DMS 273 (cell line): Measurements from ENCODE around the gene OSMR.

Experiments
- DNase-seq: peaks from one replicate; lab custom pipeline; 2025; ENCODE audit not compliant: unreplicated experiment; lab: John Stamatoyannopoulos, UW

Gene OSMR

DNA sequence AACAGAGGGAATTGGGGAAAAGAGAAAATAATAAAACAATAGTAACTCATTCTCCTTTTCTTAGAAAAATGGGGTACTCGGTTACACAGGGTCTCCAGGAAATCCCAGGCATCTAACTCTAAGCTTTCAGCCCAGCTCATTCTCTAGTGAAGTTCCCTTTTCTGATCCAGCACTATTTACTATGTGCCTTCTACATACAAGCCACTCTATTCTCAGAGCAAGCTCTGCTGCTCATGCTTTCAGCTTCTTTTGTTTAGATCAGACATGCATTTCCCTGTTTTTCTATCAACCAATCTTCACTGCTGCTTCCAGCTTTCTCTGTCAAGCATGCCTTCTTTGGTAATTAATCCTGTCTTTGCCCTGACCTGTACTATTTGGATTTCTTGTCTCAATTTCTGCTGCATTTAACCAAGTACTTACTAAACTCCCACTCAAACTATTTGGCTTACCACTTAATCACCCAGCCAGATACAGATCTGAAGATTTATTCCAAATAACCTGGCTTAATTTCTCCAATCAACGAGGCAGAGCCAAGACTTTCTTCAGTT is 25.3 kb downstream of the OSMR start:
- DNase-seq: no peak

DNA sequence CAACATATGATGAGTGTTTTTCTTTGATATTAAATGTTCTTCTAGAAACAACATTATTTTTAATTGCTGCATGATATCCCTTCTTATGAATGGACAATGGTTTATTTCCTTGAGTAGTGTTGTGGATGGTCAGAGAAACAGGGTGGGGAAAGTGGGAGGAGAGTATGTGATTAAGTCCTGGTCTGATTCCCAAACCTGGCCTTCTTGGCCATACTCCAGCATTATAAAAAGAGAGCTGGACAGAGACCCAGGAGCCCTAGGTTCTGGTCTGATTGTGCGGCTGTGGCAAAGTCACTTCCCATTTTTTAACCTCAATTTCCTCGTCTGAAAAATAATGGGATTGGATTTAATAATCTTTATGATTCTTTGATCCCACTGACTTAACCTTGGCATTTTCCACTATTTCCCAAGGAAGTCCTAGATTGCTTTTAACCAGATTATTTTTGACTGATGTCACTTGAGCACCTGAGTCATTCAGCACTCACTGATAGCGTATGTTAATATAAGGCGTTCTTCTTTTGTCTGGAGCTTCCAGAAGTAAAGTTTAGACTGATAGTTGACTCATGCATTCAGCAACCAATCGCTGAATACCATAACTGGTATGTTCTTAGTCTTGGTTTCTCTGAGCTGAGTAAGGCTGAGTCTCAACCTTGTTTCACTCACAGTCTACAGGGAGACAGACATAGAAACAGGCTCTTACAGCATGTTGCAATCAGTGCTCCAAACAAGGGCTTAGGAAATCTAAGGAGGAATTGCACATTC is 26.2 kb downstream of the OSMR start:
- DNase-seq: no peak

GRCh38 chr5:38872826-38873225 is 27.0 kb downstream of the OSMR start:
- no peak for DNase-seq

GRCh38 chr5:38874948-38875456 is 29.2 kb downstream of the OSMR start:
- DNase-seq: no peak

DNA sequence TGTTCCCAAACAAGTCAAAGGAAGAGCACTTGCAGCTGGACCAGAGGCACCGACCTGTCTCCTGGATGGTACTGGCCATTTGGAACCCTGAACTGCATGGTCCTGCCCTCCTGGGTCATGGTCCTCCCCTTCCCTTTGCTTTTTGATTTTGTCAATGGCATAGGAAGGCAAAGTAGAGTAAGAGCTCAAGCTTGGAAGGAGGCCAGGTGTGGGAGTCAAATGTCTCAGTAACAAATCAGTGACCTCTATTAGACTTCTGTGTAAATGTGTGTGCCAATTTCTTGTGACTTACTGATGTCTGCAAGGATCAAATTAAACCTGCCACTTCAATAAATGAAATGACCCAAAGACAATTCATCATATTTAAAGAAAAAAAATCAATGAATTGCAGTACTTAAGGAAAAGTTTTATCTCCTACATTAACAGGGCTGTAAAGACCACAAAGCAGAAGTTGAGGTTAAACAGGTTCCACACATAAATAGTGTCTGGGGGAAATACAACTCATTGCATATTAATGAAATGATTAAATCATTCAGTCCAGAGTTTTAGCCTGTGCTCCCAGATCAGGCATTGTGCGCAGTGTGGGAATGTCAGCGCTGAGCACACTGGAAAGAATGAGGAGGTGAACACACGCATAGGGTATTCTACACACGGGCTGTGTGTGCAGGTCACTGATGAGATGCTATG is 32.7 kb downstream of the OSMR start:
- DNase-seq: peak; percentile 8

- no peak for DNase-seq
Measured at GRCh38 chr5:38879078-38879460, 33.3 kb downstream of the OSMR start.

DNA sequence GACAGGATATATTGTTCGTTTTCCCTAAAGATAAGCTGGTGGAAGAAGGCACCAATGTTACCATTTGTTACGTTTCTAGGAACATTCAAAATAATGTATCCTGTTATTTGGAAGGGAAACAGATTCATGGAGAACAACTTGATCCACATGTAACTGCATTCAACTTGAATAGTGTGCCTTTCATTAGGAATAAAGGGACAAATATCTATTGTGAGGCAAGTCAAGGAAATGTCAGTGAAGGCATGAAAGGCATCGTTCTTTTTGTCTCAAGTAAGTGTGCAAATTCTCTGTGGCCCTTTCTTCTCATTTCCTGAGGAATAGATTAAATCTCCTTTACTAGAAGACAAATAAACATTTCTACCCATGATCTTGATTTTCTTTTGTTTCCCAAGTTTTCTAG is 38.0 kb downstream of the OSMR start:
- no peak for DNase-seq

- no peak for DNase-seq
Measured at GRCh38 chr5:38885208-38885607, 39.4 kb downstream of the OSMR start.

GRCh38 chr5:38888041-38888440 is 42.2 kb downstream of the OSMR start:
- DNase-seq: peak; percentile 12

DNA sequence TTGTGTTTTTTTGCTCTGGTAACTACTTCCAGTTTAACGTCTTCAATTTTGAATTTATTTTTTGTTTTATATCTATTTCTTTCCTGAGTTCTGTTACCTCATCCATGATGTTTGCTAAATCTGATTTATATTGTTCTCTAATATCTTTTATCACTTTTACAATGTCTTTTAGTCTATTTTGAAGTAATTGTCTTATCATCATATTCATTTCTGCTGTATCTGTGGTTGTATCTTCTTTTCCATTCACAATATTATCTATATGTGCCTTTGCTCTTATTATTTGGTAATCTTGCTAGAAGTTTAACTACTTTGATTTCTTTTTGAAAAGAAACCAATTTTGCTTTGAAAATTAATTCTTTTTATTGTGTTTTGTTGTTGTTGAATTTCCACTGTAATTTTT is 43.6 kb downstream of the OSMR start:
- DNase-seq: no peak

- DNase-seq: no peak
Measured at GRCh38 chr5:38891563-38891962, 45.8 kb downstream of the OSMR start.

DNA sequence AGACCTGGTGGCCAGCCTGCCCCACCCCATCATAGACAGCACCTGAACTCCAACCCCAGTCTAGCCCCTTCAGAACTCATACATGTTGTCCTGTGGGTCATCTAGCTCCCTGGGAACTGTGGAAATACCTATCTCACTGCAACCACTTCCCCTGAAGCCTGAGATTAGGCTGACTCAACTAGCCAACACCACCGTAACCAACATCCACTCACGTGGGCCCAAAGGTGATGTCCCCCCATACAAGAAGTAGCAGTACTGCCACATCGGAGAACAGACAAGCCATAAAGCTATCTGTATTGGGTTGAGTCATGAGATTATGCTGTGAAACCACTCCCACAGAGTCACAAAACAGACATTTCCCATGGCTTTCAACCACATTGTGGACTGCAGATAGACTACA is 46.6 kb downstream of the OSMR start:
- DNase-seq: no peak

- no peak for DNase-seq
Measured at GRCh38 chr5:38896760-38897159, 50.9 kb downstream of the OSMR start.

DNA sequence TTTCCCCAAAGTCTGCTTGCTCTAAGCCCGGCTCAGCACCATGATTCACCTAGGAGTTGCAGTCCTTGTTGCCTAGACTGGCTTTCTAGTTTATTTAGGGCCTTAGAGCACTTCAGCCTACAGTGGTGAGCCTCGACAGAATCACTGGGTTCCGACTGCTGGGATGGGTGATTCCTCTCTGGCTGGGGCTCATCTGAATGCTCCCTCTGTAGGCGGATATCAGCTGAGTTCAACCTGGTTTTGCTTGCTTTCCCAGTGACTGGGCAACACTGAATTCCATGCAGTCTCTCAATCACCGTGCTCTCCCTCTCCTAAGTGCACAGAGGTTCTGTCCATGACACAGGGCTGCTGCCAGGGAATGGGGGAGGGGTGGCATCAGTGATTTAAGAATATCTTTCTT is 54.1 kb downstream of the OSMR start:
- DNase-seq: no peak

GRCh38 chr5:38905516-38905915 is 59.7 kb downstream of the OSMR start:
- no peak for DNase-seq

DNA sequence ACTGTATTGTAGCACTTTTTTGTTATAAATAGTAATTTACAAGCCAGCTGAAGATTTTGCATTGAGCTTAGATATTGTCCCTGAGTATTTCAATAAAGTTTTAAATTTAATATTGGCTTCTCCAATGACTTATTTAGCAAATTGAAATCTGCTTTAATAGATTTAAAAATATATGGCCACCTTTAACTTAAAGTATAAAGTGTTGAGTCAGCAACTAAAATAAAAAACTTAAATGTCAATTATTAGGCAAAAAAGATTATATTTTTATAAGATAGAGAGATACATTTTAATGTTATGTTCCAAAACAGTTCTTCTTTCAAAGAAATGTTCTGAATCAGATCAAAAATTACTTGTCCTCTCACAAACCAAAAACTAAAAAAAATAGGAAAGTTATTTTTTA is 60.7 kb downstream of the OSMR start:
- no peak for DNase-seq

DNA sequence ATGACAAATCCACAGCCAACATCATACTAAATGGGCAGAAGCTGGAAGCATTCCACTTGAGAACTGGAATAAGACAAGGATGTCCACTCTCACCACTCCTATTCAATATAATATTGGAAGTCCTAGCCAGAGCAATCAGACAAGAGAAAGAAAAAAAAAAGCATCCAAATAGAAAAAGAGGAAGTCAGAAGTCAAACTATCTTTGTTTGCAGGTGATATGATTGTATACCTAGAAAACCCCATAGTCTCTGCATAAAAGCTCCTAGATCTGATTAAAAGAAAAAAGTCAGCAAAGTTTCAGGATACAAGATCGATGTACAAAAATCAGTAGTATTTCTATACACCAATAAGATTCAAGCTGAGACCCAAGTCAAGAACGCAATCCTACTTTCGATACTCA is 66.1 kb downstream of the OSMR start:
- no peak for DNase-seq

- no peak for DNase-seq
Measured at GRCh38 chr5:38913714-38914113, 67.9 kb downstream of the OSMR start.

- no peak for DNase-seq
Measured at GRCh38 chr5:38916802-38917201, 71.0 kb downstream of the OSMR start.

GRCh38 chr5:38921174-38921573 is 75.4 kb downstream of the OSMR start:
- no peak for DNase-seq

- peak; percentile 75 for DNase-seq
Measured at GRCh38 chr5:38922199-38922598, 76.4 kb downstream of the OSMR start.
